DOHH2 (cell line): ENCODE data around the gene CCDC63.

Experiments used
- H3F3A ChIP-seq: fragments of 200-600 bp; sonication (generic), shearing (Covaris generic); 2 replicates; pipeline ENCODE4 v1.6.0; 2016; ENCODE audit warnings: antibody characterized with exemption, mild to moderate bottlenecking; ENCODE audit not compliant: control insufficient read depth, insufficient read depth
- H3K27ac ChIP-seq: fragments of 200-600 bp; sonication (generic); 2 replicates; pipeline ENCODE4 v1.5.1; 2014; ENCODE audit warnings: low read depth, mild to moderate bottlenecking, low read length, moderate library complexity
- H3K27me3 ChIP-seq: fragments of 200-600 bp; sonication (generic); 2 replicates; pipeline ENCODE4 v1.6.1; 2014; ENCODE audit warnings: mild to moderate bottlenecking, low read length, mixed read lengths; ENCODE audit not compliant: control insufficient read depth
- H3K36me3 ChIP-seq: fragments of 200-600 bp; sonication (generic); 2 replicates; pipeline ENCODE4 v1.6.1; 2014; ENCODE audit warnings: mild to moderate bottlenecking, low read length, moderate library complexity, mixed read lengths; ENCODE audit not compliant: control insufficient read depth
- H3K4me1 ChIP-seq: fragments of 200-600 bp; sonication (generic); 2 replicates; pipeline ENCODE4 v1.6.1; 2014; ENCODE audit warnings: mild to moderate bottlenecking, low read length, mixed read lengths; ENCODE audit not compliant: control insufficient read depth
- H3K4me2 ChIP-seq: fragments of 200-600 bp; sonication (generic); 2 replicates; pipeline ENCODE4 v1.6.0; 2014; ENCODE audit warnings: mild to moderate bottlenecking, low read length, moderate library complexity
- H3K4me3 ChIP-seq: fragments of 200-600 bp; sonication (generic); 2 replicates; pipeline ENCODE4 v1.5.1; 2014; ENCODE audit warnings: mild to moderate bottlenecking, low read length, mixed read lengths
- H3K79me2 ChIP-seq: fragments of 200-600 bp; sonication (generic); 2 replicates; pipeline ENCODE4 v1.6.1; 2014; ENCODE audit warnings: mild to moderate bottlenecking, low read length, mixed read lengths; ENCODE audit not compliant: control insufficient read depth
- H3K9me2 ChIP-seq: fragments of 200-600 bp; sonication (generic); replicated peaks from 2 replicates; pipeline ENCODE4 v1.6.1; 2014; ENCODE audit warnings: mild to moderate bottlenecking, low read length, mixed read lengths; ENCODE audit not compliant: control insufficient read depth
- H3K9me3 ChIP-seq: fragments of 200-600 bp; sonication (generic); 2 replicates; pipeline ENCODE4 v1.6.1; 2014; ENCODE audit warnings: antibody characterized with exemption, low read length, mixed read lengths; ENCODE audit not compliant: control insufficient read depth, insufficient read depth
- H4K20me1 ChIP-seq: fragments of 200-600 bp; sonication (generic); 2 replicates; pipeline ENCODE4 v1.6.0; 2014; ENCODE audit warnings: low read depth, mild to moderate bottlenecking, antibody characterized with exemption, low read length, moderate library complexity; ENCODE audit not compliant: control insufficient read depth, insufficient read depth
- EZH2phosphoT487 ChIP-seq: fragments of 200-600 bp; sonication (generic); IDR thresholded peaks from 2 replicates; pipeline ENCODE4 v1.6.1; 2017; ENCODE audit warnings: borderline replicate concordance, mild to moderate bottlenecking, antibody characterized with exemption, low read length, moderate library complexity, mixed read lengths
- TF ChIP-seq, protein P1 (sequence below): fragments of 200-600 bp; sonication (generic); IDR thresholded peaks from one replicate; pipeline ENCODE4 v1.5.1; 2014; ENCODE audit warnings: antibody characterized with exemption, mild to moderate bottlenecking, low read depth, low read length; ENCODE audit not compliant: poor library complexity, severe bottlenecking

Gene CCDC63

GRCh38 chr12:110862329-110862728 is 15.5 kb downstream of the CCDC63 start:
- no peaks in the 10 kb centered on the region for H3F3A ChIP-seq
- H3K27ac ChIP-seq: no peak overlapping the region
- H3K4me3 ChIP-seq: no peak overlapping the region
- no peaks in the 10 kb centered on the region for H3K9me3 ChIP-seq
- H3K27me3 ChIP-seq: no peaks in the 10 kb centered on the region
- no peaks in the 10 kb centered on the region for H3K79me2 ChIP-seq
- no peaks in the 10 kb centered on the region for H3K9me2 ChIP-seq
- no peak overlapping the region for H3K4me2 ChIP-seq
- TF ChIP-seq, protein P1, sequence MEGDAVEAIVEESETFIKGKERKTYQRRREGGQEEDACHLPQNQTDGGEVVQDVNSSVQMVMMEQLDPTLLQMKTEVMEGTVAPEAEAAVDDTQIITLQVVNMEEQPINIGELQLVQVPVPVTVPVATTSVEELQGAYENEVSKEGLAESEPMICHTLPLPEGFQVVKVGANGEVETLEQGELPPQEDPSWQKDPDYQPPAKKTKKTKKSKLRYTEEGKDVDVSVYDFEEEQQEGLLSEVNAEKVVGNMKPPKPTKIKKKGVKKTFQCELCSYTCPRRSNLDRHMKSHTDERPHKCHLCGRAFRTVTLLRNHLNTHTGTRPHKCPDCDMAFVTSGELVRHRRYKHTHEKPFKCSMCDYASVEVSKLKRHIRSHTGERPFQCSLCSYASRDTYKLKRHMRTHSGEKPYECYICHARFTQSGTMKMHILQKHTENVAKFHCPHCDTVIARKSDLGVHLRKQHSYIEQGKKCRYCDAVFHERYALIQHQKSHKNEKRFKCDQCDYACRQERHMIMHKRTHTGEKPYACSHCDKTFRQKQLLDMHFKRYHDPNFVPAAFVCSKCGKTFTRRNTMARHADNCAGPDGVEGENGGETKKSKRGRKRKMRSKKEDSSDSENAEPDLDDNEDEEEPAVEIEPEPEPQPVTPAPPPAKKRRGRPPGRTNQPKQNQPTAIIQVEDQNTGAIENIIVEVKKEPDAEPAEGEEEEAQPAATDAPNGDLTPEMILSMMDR: no peak
- TF ChIP-seq EZH2phosphoT487: no peak
- H3K36me3 ChIP-seq: no peaks in the 10 kb centered on the region
- peaks cover 6% of the 10 kb centered on the region for H3K4me1 ChIP-seq
- H4K20me1 ChIP-seq: no peaks in the 10 kb centered on the region

DNA sequence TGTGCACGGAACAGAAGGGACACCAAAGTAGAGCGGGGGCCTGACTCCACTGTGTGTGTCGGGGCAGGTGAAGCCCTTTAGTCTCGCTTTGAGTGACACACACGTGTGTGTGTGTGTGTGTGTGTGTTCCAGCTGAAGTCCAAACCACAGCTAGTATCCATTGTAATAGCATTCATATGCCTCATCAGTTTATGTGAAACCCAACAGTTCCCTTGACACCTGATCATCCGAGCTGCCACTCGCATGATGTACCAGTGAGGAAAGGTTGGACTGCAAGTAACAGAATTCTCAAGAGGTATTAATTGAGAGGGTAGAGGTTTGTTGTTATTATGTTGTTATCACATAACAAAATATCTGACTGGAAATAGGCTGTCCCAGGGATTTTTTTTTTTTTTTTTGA is 16.4 kb downstream of the CCDC63 start:
- Histone ChIP-seq H3K36me3 (no peaks in the 10 kb centered on the region), H3K79me2 (no peaks in the 10 kb centered on the region), H3K9me3 (no peaks in the 10 kb centered on the region), H3K4me2 (no peak overlapping the region), H3K4me1 (peaks cover 6% of the 10 kb centered on the region), H3F3A (no peaks in the 10 kb centered on the region), H3K4me3 (no peak overlapping the region), H3K27ac (no peak overlapping the region), H4K20me1 (no peaks in the 10 kb centered on the region), H3K27me3 (no peaks in the 10 kb centered on the region), H3K9me2 (no peaks in the 10 kb centered on the region)
- TF ChIP-seq, protein P1: no peak
- no peak for TF ChIP-seq EZH2phosphoT487

DNA sequence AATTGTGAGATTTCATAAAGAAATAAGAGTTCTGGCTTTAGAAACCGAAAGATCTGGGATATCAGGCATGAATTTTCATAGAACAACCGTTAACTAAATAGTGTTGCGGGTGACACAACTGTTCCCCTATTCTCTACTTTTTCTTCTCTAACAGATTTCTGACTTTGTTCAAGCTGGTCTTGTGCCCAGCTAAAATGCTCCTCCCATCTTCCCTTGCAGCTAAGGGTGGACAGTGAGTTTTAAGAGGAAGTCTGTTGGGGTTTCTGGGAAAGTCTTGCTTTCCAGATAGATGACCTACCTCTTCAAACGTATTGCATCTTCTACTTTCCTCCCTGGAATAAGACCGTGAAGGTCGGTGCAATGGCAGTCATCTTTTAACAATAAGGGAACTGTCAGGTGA is 18.7 kb downstream of the CCDC63 start:
- Histone ChIP-seq H3K4me3 (no peak overlapping the region), H3K4me2 (no peak overlapping the region), H3K9me3 (no peaks in the 10 kb centered on the region), H3K9me2 (no peaks in the 10 kb centered on the region), H4K20me1 (no peaks in the 10 kb centered on the region), H3K27me3 (no peaks in the 10 kb centered on the region), H3K36me3 (no peaks in the 10 kb centered on the region), H3K27ac (no peak overlapping the region), H3K4me1 (peaks cover 6% of the 10 kb centered on the region), H3F3A (no peaks in the 10 kb centered on the region), H3K79me2 (no peaks in the 10 kb centered on the region)
- TF ChIP-seq, protein P1: no peak
- no peak for TF ChIP-seq EZH2phosphoT487

GRCh38 chr12:110869026-110869425 is 22.2 kb downstream of the CCDC63 start:
- Histone ChIP-seq H3K79me2 (no peaks in the 10 kb centered on the region), H3K36me3 (no peaks in the 10 kb centered on the region), H3K4me2 (no peak overlapping the region), H3K27me3 (no peaks in the 10 kb centered on the region), H3K27ac (no peak overlapping the region), H4K20me1 (no peaks in the 10 kb centered on the region), H3K9me2 (no peaks in the 10 kb centered on the region), H3K4me1 (no peaks in the 10 kb centered on the region), H3K9me3 (no peaks in the 10 kb centered on the region), H3F3A (no peaks in the 10 kb centered on the region), H3K4me3 (no peak overlapping the region)
- TF ChIP-seq, protein P1: no peak
- no peak for TF ChIP-seq EZH2phosphoT487
